Measurements from ENCODE around the gene ADD2.

ADD2 gene

GRCh38 chr2:70717431-70718038 is 50.5 kb downstream of the ADD2 start:
- DNase-seq, result no peak

GRCh38 chr2:70716951-70717350 is 51.0 kb downstream of the ADD2 start:
- DNase-seq, result no peak

GRCh38 chr2:70716131-70716743 is 51.8 kb downstream of the ADD2 start:
- DNase-seq, result no peak

DNA sequence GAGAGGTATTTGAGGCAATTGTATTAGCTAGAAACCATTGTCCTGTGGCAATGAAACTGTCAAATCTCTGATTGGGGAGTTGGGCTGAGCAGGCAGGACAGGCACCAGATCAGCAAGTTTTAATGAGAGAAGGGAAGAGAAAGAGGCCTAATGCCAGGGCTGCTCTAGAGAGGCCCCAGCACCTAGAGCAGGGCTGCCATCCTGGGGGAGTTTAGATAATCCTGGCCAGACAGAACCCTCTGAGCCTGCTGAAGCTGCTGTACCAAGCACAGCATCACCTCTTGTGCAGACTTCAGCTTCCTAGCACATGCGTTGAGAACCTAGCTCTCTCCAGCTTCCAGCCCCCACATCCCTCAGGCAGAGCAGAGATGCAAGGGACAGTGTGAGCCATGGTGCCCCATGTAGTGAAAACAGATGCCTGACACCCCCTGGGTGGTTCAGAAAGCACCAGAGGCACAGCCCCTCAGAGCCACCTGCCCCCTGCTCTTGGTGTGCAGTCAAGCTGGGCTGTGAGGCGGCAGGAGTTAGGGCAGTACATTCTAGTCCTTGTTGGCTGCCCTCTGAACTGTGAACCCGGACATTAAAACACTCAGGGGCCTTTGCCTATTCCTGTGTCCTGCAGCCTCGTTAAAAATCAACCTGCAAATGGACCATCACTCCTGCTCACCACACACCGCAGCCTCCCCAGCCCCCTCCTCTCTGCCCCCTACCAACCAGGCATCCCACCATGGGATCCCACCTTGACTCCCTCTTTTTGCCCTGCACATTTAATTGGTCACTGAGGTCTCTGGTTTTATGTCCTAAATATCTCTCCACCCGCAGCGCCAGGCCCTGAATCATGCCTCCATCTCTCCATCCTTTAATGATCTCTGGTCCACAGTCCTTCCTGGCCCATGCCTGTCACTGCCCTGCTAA is 52.7 kb downstream of the ADD2 start:
- no peak for DNase-seq

- DNase-seq, result no peak
These were observed 53.7 kb downstream of the ADD2 start for GRCh38 chr2:70714141-70714905.

GRCh38 chr2:70712916-70713315 is 55.1 kb downstream of the ADD2 start:
- no peak for DNase-seq

GRCh38 chr2:70711191-70711590 is 56.8 kb downstream of the ADD2 start:
- no peak for DNase-seq

- DNase-seq, result no peak
These were observed 57.8 kb downstream of the ADD2 start for GRCh38 chr2:70710038-70710690.

DNA sequence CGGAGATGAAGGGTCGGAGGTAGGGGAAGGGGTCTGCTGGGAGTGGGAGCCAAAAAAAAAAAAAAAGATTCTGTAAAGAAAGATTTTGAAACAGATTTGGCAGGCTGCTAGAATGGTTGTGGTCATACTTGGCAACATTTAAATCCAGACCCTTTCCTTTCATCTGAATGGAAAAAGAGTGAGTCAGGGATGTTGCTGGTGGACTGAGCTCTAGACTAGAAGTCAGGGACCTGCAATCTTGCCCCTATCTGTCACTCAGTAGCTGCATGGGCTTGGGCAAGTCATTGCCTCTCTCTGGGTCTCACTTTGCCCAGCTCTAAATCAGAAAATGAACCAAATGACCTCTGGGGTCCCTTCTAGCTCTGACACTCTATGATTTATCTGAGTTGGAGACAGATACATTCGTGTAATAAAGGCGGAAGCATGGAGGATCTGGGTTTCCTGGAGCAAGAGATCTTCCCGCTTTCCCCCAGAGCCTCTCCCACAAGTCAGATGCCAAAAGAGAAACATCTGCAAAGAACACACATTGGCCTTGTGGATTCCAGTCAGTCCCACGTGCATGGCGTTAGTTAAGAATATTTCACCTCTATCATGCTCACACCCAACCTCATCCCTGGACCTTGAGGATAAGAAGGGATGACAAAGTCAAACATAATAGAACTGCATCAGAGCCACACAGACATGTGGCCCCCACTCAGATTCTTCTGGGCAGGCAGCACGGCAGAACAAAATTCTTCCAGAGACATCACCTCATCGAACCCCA is 58.5 kb downstream of the ADD2 start:
- DNase-seq, result no peak

DNA sequence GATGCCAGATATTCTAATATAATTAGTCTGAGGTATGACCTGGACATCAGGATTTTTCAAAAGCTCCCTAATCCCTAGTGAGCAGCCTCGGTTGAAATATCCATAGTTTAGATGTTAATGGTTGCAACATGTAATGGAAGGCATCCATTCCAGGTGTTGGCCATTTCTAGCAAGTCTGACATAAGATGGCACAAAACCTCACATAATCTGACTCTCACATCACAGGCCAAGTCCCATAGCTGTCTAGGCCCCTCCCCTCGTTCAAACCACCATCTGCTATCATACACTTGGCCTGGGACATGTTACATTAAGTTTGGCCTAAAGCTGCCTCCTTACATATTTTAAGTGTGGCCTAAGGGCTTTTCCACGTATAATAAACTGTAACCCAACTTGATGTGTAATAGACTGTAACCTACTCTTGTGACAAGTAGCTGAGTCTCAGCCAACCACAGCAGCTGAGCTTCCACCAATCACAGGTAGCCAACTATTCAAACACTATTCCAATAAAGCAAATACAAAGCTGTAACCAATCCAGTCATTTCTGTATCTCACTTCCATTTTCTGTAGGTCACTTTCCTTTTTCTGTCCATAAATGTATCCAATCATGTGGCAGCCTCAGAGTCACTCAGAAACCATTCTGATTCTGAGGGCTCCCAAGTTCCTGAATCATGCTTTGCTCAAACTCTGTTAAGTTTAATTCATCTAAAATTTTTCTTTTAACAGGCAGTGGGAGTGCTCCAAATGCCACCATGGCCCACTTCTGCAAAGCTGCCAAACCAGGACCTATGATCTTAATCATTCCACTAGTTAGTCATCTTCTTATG is 59.4 kb downstream of the ADD2 start:
- DNase-seq, result no peak

- no peak for DNase-seq
These were observed 60.3 kb downstream of the ADD2 start for GRCh38 chr2:70707706-70708105.

DNA sequence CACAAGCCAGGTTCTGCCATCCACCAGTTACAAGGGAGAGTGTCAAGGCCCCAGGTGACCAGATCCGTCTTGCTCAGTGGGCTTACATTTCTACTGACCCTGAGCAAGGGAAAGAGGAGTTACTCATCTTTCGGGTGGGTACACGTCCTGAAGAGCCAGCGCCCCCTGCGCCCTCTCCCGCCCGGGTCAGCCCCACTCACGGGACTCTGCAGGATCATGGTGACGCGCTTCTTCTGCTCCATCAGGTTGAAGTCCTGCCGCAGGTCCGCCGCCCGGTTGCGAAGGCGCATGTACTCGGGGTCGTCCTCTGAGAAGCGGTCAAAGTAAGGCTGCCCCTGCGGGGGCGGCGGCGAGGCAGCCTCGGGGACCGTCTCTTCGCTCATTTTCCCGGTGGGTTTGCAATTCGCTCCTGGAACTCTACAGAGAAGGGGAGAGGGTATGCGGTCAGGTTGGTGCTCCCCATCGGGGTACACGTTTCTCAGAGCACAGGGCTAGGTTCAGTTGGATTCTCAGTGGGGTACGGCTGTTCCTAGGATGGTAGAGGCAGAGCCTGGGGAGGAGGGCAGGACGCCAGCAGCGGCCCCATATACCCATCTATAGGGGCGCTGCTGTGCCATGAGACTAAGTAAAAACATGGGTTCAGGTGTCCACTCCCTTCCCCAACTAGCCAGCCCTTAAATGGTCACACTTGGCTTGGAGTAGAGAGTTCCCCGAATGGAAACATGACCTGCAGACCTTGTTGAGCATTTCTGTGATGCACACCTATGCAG is 61.8 kb downstream of the ADD2 start:
- no peak for DNase-seq

GRCh38 chr2:70705160-70705850 is 62.7 kb downstream of the ADD2 start:
- DNase-seq, result no peak

- no peak for DNase-seq
These were observed 64.0 kb downstream of the ADD2 start for GRCh38 chr2:70703900-70704549.

- no peak for DNase-seq
These were observed 65.1 kb downstream of the ADD2 start for GRCh38 chr2:70702711-70703395.

DNA sequence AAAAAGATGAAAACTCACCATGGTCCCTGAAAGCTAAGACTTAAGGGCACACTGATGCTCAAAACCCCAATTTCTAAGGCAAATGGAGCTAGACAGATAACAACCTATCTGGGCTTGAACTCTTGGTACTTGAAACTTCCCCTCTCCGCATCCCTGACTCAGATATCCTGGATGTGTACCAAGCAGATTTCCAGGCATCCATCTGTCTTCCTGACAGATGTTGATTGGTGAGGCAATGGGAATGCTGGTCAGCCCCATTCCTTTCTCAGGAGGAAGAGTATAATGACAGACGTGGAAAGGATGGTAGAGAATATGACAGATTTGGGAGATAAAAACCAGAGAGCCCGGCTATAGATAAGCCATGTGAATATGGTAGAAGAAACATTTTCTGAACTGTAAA is 69.2 kb downstream of the ADD2 start:
- DNase-seq, result no peak

DNA sequence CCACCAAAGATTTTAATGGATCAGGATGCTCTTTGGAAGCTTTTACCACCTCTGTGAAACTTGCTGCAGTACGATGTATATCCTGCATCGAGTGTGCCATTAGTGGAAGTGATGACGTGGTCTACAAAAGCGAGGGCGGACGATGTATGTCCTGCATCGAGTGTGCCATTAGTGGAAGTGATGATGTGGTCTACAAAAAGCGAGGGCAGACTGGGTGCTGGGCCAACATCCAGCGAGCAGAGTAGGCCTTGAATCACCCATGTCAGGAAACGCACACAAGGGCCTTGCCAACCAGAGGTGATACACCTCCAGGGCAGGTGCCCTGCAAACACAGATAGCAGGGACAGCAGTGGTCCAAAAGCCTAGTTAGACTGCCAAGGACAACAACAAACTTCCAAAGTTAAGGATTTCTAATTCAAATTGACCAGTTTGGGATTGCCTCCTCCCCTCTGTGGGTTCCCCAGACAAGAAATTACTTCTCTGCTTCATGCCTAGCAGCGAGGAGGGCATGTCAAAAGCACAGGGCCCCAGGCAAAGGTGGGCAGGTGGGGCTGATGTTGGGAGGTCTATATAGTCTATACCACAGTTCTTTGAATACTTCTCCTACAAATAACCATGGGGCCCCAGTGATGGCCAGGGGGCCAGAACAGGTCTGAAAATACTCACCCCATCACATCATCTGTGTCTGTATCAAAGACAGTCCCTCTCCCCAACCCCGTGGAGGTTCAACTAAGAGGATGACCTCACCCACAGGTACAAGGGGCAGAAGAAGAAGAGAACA is 70.2 kb downstream of the ADD2 start:
- no peak for DNase-seq

DNA sequence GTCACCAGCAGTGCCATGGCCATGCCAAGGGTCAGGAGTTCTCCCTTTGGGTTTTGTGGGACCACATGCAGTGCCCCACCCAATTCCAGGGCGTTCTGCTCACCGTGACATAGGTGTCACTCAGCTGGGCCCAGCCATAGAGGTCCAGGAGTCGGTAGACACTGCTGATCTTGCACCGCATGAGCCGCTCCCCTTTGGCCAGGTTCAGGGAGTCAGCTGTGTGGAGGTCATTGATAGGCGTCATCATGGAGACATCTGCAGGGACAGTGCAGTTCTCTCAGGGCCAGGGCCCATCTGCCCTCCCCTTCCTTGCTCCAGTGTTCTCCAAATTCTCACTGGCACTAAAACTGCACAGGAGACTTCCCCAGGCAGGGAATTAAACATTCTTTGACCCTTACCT is 71.9 kb downstream of the ADD2 start:
- no peak for DNase-seq
